ENCODE results near the gene FOXK1. TPM values are rescaled to one million over a fixed set of nuclear protein-coding genes. Genes with fewer than 3 reads are reported as not detected.
A peak's percentile ranks its signal among the peaks of the same experiment; 100 is the strongest.

FOXK1 gene
- total and polyA plus RNA-seq, 9 of the 15 experiments (the other 6 are each of a cell fraction or from before 2014, with no cell fraction given), result 0.32 to 45.5 (median 8.1) TPM

DNA sequence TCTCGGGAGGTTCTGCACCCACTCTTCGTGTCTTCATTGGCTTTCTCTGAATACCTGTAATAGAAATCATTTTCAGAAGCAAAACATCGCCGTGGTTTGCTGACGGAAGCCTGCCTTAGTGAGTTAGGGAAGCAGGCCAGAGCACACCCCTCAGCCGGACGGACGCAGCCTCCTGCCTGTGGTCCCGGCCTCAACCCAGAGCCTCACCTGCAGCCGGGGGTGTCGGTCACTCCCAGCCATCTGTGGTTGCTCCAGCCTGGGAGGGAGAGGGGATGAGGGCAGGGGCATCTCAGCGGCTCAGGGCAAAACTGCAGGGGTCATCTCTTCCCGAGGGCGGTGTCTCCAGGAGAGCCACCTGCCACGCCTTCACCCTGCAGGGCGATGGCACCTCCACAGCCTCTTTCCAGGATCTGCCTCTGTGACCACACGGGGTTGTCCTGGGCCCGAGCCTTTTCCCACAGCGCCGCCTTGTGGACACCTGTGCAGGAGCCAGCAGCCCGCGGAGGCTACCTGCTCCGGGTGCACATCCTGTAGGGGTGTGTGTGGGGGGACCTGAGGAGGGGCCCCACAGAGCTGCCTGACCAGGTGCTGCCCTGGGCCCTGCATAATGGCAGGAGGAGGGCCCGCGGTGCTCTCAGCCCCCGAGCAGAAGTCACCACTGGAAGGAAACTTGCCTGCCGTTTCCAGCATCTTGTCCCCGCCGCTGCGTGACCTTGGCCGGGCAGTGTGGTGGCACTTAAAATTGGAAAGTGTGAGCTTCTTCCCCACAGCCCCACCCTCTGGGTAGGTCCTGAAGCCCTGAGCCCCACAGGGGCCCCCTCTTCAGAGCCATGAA, 71.7 kb downstream of the FOXK1 start:
- peak; percentile 99 for ATAC-seq
- Histone ChIP-seq H3K4me3 (no peak overlapping the region), H2AFZ (ENCODE audit: low read depth, low read length) (no peak overlapping the region), H3K36me3 (ENCODE audit: control insufficient read depth, insufficient read depth, low read length) (peaks cover 67% of the 10 kb centered on the region; the same call in 2 of the 3 replicates), H3K9me3 (replicated peaks; ENCODE audit: control insufficient read depth, insufficient read depth, low read depth, low read length) (no peaks in the 10 kb centered on the region), H4K20me1 (replicated peaks; ENCODE audit: control insufficient read depth, insufficient read depth, low read length) (peaks cover 18% of the 10 kb centered on the region), H3K4me2 (ENCODE audit: insufficient read depth, low read length) (no peak overlapping the region), H3K27me3 (ENCODE audit: control insufficient read depth in 2 of 2, insufficient read depth in 2 of 2, low read length in 2 of 2) (no peaks in the 10 kb centered on the region), H3K4me1 (replicated peaks in 1 of 2; ENCODE audit: control insufficient read depth in 2 of 2, insufficient read depth in 2 of 2, low read length in 2 of 2) (peaks cover 0 to 24% of the 10 kb centered on the region in 2 experiments; a peak in 2 of 5 replicates), H3K9ac (ENCODE audit: insufficient read depth in 1 of 2, low read depth in 2 of 2, low read length in 2 of 2) (peak overlapping the region in 1 of 2 experiments; percentile 20; a peak in 1 of 4 replicates), H3K79me2 (ENCODE audit: control insufficient read depth, insufficient read depth, low read length) (peaks cover 19% of the 10 kb centered on the region; the same call in 2 of the 3 replicates), H3K27ac (ENCODE audit: extremely low read depth, low read depth, low read length) (no peak overlapping the region), H3K9me1 (ENCODE audit: control insufficient read depth, insufficient read depth, low read length) (no peaks in the 10 kb centered on the region)
- FAIRE-seq, result peak; percentile 56
- ChIA-PET POLR2A (interaction anchor here (0.7 kb wide), 1 partner anchor 481 kb away, joined by 3 read pairs; no protein-coding TSS in a partner anchor), CTCF (ENCODE audit: low intra/inter-chr PET ratio) (interaction anchor here (1.7 kb wide), 1 partner anchor 143 kb away, joined by 9 read pairs; no protein-coding TSS in a partner anchor)
- intact Hi-C loops (cut with micrococcal nuclease), result loop anchor here (1.0 to 2.0 kb wide), 2 partner anchors 113 to 143 kb away; no protein-coding TSS in a partner anchor
- in situ Hi-C loops (cut with MboI), result no loop called here
- no TSS peak for BruUV-seq (replicated peaks)
- peak; percentile 80 to 84 (median 81) for DNase-seq (ENCODE audit: extremely low read depth in 1 of 4, low spot score in 3 of 4)
- WGBS (ENCODE audit: insufficient coverage, low coverage, missing lambda C conversion rate), result 58% methylated on average over 22 of the region's 31 CpGs
- no peak for TF ChIP-seq LEF1 (IDR thresholded peaks at IDR 0.05)
- TF ChIP-seq, protein P1, sequence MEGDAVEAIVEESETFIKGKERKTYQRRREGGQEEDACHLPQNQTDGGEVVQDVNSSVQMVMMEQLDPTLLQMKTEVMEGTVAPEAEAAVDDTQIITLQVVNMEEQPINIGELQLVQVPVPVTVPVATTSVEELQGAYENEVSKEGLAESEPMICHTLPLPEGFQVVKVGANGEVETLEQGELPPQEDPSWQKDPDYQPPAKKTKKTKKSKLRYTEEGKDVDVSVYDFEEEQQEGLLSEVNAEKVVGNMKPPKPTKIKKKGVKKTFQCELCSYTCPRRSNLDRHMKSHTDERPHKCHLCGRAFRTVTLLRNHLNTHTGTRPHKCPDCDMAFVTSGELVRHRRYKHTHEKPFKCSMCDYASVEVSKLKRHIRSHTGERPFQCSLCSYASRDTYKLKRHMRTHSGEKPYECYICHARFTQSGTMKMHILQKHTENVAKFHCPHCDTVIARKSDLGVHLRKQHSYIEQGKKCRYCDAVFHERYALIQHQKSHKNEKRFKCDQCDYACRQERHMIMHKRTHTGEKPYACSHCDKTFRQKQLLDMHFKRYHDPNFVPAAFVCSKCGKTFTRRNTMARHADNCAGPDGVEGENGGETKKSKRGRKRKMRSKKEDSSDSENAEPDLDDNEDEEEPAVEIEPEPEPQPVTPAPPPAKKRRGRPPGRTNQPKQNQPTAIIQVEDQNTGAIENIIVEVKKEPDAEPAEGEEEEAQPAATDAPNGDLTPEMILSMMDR (IDR thresholded peaks at IDR 0.05 in 2 of 3, conservative IDR thresholded peaks at IDR 0.05 in 1 of 3; ENCODE audit: insufficient read depth in 2 of 3, low read depth in 1 of 3, low read length in 3 of 3), result peak; percentile 88 to 97 (median 89)
- TF ChIP-seq ZNF407 (IDR thresholded peaks at IDR 0.05; ENCODE audit: low read depth), result no peak
- no peak for TF ChIP-seq CBFA2T2 (conservative IDR thresholded peaks at IDR 0.05)
- TF ChIP-seq RB1 (IDR thresholded peaks at IDR 0.05; ENCODE audit: low read depth), result peak; percentile 38; the same call in 1 of the 2 replicates
- peak; percentile 70 for TF ChIP-seq SMARCA4 (IDR thresholded peaks at IDR 0.05)
- TF ChIP-seq RBM22 (IDR thresholded peaks at IDR 0.05; ENCODE audit: low read depth, low read length, poor library complexity, severe bottlenecking), result peak; percentile 88
- TF ChIP-seq TAF15 (IDR thresholded peaks at IDR 0.05; ENCODE audit: low read depth, low read length), result no peak
- TF ChIP-seq MNT (conservative IDR thresholded peaks at IDR 0.05), result no peak

All from K562 (cell line).